ENCODE results near the gene IL12B.
"Not testable (repeated sequence)": the region's sequence is repeated elsewhere in the genome, so short reads cannot be mapped to it uniquely, and the experiment has no call there.

IL12B gene

GRCh38 chr5:159330131-159330800, at the start of gene IL12B:
IL12B (minus strand) TSS chr5:159330487; CDS start chr5:159326782, 3,705 bp downstream.
- no peak for DNase-seq

- no peak for DNase-seq
Measured at GRCh38 chr5:159377653-159378052, 47.4 kb upstream of the IL12B start.

GRCh38 chr5:159367866-159368265, 37.6 kb upstream of the IL12B start:
- not testable (repeated sequence) for DNase-seq

GRCh38 chr5:159366776-159367175, 36.5 kb upstream of the IL12B start:
- DNase-seq, result not testable (repeated sequence)

GRCh38 chr5:159362220-159362619, 31.9 kb upstream of the IL12B start:
- no peak for DNase-seq

- not testable (repeated sequence) for DNase-seq
Measured at GRCh38 chr5:159359871-159360270, 29.6 kb upstream of the IL12B start.

- DNase-seq, result no peak
Measured at GRCh38 chr5:159359408-159359807, 29.1 kb upstream of the IL12B start.

- DNase-seq, result no peak
Measured at GRCh38 chr5:159353661-159354252, 23.5 kb upstream of the IL12B start.

GRCh38 chr5:159350644-159351043, 20.4 kb upstream of the IL12B start:
- DNase-seq, result not testable (repeated sequence)

GRCh38 chr5:159350216-159350615, 19.9 kb upstream of the IL12B start:
- not testable (repeated sequence) for DNase-seq

- no peak for DNase-seq
Measured at GRCh38 chr5:159345861-159346260, 15.6 kb upstream of the IL12B start.

GRCh38 chr5:159345336-159345735, 15.0 kb upstream of the IL12B start:
- DNase-seq, result no peak

GRCh38 chr5:159343295-159344094, 13.2 kb upstream of the IL12B start:
- DNase-seq, result no peak

- no peak for DNase-seq
Measured at GRCh38 chr5:159342840-159343239, 12.6 kb upstream of the IL12B start.

- no peak for DNase-seq
Measured at GRCh38 chr5:159341906-159342310, 11.6 kb upstream of the IL12B start.

- DNase-seq, result no peak
Measured at GRCh38 chr5:159341145-159341544, 10.9 kb upstream of the IL12B start.

- no peak for DNase-seq
Measured at GRCh38 chr5:159340511-159340910, 10.2 kb upstream of the IL12B start.

GRCh38 chr5:159339460-159339859, 9.2 kb upstream of the IL12B start:
- DNase-seq, result no peak

- no peak for DNase-seq
Measured at GRCh38 chr5:159338118-159338517, 7.8 kb upstream of the IL12B start.

GRCh38 chr5:159337016-159337955, 7.0 kb upstream of the IL12B start:
- DNase-seq, result no peak

GRCh38 chr5:159336586-159336985, 6.3 kb upstream of the IL12B start:
- no peak for DNase-seq

GRCh38 chr5:159333545-159333925, 3.2 kb upstream of the IL12B start:
- DNase-seq, result no peak

All from NCI-H446 (cell line).